Renal cortical epithelial cell (primary cell): ENCODE measurements around the gene RPL28. TPM values are rescaled to one million over a fixed set of nuclear protein-coding genes. Genes with fewer than 3 reads are reported as not detected.

Experiments
- DNase-seq: peaks from one replicate; pipeline ENCODE4 v3.0.0-alpha.2; 2011; ENCODE audit warnings: low read depth
- total RNA-seq: library from RNA; depleted of rRNA; stranded (reverse); fragments of >200 nt; gene quantifications from 2 replicates; pipeline ENCODE4 v1.2.3, GENCODE V29; 2014

The RPL28 gene
- total RNA-seq, 1 donor from 2014 or later: 303 TPM

DNA sequence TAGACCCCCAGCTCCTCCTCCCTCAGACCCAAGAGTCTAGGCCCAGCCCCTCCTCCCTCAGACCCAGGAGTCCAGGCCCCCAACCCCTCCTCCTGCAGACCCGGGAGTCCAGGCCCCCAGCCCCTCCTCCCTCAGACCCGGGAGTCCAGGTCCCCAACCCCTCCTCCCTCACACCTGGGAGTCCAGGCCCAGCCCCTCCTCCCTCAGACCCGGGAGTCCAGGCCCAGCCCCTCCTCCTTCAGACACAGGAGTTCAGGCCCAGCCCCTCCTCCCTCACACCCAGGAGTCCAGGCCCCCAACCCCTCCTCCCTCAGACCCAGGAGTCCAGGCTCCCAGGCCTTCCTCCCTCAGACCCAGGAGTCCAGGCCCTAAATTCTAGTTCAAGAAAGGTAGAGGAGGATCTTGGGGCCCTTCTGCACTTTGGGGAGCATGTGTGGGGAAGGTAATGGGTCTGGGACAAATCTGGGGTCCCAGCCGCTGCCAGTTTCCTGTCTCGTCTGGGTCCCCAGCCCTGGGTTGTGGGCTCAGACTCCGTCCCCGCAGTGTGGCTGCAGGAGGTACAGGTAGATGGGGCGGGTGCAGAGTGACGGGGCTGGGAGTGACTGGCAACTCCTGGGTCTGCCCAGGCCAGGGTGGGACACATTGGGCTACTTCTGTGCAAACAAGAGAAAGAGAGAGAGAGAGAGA, 12.3 kb upstream of the RPL28 start:
- DNase-seq: no peak

DNA sequence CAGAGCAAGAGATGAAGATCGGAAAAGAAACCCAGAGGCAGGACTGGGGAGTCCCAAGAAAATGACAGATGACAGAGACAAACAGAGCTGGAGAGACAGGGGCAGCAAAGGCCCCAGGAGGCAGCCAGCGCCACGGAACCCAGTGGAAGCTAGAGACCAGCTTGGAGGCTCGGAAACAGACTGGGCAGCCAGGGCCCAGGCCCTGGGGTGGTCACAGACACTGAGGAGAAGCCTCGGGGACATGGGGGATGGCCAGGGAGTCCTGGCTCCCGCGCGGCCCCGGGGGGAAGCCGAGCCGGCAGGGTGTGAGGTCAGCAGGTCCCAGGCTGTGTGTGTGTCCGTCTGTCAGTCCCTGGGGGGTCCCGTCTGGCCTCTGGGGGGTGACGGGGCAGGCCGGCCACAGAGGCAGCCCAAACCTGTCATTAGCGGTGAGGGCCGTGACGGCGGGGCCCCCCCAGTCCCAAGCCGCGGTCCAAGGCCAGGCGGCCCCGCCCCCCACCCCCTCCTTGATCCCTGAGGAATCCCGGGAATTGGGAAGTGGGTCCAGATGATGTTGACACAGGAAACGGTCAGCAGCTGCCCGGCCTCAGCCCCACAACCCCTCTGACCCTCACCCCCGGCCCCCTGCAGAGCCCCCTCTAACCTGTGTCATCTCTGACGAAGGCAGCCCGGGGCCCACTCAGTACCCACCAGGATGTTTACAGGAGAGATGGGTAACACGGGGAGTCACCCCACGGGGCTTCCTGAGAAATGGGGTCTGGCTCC, 11.6 kb upstream of the RPL28 start:
- no peak for DNase-seq

DNA sequence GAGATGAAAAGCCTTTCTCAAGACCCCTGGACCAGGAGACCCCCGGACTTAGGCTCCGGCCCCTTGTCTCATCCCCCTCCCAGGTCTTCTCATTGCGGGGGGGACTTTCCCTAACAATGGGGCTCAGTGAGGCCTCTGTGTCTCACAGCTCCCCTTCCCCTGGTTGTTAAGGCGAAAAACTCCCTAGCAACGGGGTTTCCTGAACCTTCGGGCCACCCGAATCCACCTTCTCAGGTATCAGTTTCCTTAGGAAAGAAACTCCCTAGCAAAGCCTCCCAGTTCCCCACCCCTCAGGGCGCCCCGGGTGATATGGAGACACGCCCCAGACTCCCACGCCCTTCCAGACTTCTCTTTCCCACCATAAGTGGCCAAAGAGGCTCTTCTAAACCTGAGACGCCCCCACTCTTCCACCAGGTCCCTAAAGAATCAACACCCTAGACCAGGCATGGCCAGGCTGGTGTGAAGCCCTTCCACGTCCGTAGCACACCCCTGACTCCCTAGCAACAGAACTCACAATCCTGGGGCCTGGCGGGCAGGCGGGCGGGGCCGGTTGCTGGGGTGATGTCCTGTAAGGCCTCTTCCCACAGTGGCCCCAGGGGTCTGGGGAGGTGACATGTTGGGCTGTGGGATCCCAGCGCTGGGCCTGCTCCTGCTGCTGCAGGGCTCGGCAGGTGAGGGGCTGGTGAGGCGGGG, 9.3 kb upstream of the RPL28 start, which contains the start of gene TMEM190:
TSS of gene TMEM190 (plus strand) at position 586 of the 693 bp plus-strand sequence. CDS start at position 614, 28 bp downstream.
- DNase-seq: no peak

DNA sequence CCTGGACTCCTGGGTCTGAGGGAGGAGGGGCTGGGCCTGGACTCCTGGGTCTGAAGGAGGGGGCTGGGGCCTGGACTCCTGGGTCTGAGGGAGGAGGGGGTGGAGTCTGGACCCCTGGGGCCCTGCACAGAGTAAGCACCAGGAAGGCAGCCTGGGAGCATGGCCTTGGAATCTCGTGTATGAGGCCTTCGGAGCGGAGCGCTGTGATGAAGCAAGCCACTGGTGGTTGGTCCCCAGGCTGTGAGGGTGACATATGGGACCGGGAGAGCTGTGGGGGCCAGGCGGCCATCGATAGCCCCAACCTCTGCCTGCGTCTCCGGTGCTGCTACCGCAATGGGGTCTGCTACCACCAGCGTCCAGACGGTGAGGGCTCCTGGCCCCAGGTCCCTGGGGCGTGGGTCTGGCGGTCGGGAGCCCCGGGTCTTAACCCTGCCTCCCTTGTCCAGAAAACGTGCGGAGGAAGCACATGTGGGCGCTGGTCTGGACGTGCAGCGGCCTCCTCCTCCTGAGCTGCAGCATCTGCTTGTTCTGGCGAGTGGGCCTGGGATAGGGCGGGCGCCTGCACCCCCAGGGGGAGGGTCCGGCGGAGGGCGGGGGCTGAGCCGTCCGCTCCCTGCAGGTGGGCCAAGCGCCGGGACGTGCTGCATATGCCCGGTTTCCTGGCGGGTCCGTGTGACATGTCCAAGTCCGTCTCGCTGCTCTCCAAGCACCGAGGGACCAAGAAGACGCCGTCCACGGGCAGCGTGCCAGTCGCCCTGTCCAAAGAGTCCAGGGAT, 8.2 kb upstream of the RPL28 start:
- no peak for DNase-seq

DNA sequence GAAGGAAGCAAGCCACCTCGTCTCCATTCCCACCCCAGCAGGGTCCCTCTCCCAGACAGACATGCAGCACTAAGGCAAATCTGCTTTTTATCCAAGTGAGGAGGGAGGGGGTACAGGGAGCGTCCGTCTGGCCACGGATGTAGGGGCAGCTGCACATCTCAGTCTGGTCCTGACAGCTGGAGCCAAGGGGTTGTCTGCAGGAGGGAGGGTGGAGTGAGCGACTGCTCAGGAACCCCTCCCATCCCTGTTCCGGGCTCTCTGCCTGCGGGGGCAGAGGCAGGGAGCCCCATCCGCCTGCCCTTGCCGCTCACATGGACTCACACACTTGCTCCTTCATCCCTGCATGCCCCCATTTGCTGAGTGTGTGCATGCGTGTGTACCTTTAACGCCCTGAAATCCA, 6.6 kb upstream of the RPL28 start:
- no peak for DNase-seq

DNA sequence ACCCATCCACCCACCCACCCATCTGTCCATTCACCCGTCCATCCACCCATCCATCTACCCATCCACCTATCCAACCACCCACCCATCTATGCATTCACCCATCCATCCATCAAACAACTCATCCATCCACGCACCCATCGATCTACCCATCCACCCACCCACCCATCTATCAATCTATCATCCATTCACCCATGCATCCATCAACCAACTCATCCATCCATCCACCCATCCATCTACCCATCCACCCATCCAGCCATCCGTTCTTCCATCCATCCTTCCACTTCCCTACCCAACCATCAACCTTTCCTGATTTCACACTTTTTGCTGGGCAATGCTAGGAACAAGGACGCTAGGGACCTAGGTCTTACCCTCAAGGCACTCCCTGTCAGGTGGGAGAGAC, 3.7 kb upstream of the RPL28 start:
- DNase-seq: no peak

DNA sequence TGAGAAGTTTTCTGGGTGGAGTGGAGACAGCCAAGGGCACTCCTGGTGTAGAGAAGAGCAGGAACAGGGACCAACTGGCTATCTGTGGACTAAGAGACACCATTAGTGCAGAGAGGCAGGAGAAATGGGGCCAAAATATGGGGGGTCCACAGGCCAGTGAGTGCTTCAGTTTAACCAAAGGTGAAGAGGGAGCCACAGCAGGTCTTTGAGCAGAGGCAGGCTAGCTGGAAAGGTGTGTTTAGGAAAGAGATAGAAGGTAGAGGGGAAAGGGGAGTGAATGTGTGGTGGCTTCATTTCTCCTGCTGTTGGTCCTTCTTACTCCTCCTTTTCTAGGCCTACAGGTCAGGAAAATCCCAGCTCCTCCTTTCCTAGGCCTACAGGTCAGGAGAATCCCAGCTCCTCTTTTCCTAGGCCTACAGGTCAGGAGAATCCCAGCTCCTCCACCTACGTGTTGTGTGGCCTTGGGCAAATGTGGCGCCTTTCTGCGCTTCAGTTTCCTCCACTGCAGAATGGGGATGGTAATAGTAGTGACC, 3.1 kb upstream of the RPL28 start:
- no peak for DNase-seq

DNA sequence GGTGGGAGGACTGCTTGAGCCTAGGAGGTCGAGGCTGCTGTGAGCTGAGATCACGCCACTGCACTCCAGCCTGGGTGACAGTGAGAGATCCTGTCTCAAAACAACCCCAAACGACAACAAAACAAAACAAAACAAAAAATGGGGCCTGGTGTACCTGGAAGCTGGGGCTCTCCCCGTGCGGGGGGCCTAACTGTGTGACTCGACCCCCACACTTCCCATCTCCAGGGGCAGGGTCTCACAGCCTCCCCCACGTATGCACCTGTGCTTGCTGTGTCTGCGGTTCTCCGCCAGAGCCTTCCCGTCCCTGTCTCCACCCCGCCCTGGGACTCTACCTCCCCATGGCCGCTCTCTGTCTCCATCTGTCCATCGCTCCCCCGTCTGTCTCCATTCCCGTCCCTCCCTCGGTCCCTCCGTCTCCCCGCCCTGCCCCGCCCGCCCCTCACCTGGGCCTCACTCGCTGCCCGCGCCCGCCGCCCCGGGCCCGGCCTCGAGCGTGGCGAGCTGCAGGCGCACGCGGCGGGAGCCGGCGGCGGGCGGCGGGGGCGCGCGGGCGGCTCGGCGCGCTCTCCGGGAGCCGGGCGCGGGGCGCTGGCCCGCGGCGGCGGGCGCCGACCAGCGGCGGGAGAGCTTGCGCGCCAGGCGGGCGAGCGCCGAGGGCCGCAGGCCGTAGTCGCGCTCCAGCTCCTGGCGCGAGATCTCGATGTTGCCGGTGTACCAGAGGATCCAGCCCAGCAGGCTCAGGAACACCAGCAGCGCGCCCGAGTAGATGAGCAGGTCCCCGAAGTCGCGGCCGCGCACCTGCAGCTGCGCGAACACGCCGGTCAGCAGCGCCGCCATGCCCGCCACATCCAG, 2.2 kb upstream of the RPL28 start:
- DNase-seq: no peak

DNA sequence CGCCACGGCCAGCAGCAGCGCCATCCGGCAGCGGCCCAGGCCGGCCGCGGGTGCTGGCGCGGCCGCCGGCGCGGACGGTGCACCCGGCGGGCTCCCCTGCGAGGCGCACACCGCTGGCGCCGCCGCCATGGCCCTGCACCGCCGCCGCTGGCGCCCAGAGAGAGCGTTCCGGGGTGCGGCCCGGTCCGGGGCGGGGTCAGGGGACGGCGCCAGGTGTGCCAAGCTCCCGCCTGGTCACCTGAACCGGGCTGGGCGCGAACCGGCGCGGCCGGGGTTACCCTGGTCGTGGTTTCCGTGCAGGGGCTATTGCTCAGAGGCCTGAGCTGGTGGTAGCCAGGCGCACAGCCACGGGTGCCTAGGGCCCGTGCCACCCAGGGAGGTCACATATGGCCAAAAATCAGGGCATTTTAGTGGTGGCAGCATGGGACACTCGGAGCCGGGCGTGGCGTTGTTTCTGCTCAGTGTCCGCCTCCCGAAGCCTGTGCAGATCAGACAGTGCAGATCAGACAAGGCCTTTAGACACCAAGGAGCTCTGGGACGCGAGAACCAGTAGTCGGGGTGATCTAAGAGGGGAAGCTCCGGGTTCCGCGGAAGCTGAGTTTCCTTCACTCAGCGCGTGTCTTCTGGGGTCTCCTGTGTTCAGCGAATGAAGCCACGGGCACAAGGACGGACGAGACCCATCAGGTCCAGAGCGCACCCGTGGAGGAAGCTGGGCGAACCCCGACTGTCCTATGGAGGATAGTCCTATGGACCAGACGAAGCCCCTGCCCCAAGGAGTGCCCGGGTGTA, 1.4 kb upstream of the RPL28 start, which contains the start of gene TMEM238:
TSS of gene TMEM238 (minus strand) at position 162 of the 789 bp plus-strand sequence. CDS start at position 129, 33 bp downstream.
- DNase-seq: no peak

DNA sequence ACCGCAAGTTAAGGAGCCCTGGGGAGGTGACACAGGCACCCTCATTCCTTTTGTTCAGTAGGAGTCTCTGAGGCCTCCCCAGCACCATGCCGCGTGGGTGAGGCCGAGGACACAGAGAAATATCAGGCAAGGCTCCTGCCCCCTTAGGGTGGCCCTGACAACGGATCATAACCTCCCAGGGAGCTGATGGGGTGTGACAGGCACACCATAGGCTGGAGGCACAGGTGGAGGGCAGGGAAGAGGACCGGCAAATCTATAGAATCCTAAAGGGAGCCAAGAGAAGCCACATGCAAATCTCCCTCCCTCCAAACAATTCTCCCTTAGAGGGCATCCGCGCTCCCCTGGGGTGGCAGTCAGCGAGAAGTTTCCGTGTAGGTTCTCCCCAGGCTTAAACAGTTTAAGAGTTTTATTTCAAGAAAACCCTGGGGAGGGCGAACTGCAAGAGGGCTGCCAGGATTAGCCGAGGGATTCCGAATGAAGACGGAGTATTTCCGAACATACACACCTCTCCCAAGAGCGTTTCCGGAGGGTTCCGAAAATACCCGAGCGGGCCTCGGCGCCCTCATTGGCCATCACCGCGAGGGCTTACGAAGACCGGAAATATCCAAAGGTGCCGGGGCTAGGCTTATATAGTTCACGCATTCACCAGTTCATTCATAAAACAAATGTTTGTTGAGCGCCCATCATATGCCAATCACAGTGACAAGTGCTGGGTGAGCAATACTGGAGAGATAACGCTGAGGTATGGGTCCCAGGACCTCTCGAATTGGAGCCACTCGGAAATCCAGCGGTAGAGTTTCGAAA, 610 bp upstream of the RPL28 start:
- peak; percentile 95 for DNase-seq

DNA sequence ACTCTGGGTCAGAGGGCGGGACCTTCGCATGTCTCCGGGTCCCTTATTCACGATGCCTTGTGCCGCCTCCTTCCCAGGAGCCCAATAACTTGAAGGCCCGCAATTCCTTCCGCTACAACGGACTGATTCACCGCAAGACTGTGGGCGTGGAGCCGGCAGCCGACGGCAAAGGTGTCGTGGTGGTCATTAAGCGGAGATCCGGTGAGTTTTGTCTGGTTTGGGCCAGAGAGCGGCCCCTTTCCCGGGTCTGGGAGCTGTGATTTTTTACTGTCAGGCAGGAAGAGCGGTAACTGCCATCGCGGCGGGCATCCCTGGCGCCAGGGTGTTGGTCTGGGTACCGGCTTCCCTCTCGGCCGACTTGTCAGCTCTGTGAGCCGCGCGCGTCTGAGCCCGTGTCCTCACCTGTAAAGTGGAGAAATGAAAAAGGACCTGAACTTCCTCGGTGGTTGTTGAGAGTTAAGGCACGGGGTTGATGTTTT, 800 bp downstream of the RPL28 start:
- no peak for DNase-seq

DNA sequence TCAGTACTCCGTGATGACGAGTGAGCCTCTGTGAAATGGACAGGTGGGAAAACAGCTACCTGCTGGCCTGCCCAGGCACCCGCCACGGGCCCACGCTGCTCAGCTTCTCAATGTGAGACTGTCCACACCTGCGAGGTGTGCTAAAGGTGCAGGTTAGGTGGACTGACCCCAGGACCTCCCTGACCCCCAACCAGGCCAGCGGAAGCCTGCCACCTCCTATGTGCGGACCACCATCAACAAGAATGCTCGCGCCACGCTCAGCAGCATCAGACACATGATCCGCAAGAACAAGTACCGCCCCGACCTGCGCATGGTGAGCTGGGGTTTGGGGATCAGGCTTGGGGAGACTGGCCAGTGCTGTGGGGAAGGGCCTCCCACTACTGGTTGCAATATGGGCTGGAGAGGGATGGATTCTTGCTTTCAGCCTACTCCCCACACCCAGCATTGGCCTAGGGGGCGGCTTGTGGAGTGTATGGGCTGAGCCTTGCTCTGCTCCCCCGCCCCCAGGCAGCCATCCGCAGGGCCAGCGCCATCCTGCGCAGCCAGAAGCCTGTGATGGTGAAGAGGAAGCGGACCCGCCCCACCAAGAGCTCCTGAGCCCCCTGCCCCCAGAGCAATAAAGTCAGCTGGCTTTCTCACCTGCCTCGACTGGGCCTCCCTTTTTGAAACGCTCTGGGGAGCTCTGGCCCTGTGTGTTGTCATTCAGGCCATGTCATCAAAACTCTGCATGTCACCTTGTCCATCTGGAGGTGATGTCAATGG, 2.2 kb downstream of the RPL28 start:
- no peak for DNase-seq

DNA sequence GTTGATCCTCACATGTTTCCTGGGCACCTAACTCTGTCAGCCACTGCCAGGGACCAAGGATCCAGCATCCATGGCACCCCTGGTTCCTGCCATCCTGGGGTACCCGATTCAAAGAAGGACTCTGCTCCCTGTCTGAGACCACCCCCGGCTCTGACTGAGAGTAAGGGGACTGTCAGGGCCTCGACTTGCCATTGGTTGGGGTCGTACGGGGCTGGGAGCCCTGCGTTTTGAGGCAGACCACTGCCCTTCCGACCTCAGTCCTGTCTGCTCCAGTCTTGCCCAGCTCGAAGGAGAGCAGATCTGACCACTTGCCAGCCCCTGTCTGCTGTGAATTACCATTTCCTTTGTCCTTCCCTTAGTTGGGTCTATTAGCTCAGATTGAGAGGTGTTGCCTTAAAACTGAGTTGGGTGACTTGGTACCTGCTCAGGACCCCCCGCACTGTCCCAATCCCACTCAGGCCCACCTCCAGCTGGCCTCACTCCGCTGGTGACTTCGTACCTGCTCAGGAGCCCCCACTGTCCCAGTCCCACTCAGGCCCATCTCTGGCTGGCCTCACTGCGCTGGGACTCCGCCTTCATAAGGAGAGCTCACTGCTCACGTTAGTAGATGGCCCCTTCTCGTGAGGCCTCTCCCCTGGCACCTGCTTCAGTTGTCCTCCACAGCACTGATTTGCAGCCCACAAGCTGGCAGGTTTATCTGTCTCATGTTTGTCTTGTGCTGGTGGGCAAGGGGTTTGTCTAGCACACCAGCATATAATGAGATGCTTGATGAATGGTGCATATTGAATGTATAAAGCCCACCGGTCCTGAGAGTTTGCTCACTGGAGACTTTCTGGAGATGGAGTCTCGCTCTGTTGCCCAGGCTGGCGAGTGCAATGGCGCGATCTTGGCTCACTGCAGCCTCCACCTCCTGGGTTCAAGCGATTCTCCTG, 3.9 kb downstream of the RPL28 start:
- no peak for DNase-seq

DNA sequence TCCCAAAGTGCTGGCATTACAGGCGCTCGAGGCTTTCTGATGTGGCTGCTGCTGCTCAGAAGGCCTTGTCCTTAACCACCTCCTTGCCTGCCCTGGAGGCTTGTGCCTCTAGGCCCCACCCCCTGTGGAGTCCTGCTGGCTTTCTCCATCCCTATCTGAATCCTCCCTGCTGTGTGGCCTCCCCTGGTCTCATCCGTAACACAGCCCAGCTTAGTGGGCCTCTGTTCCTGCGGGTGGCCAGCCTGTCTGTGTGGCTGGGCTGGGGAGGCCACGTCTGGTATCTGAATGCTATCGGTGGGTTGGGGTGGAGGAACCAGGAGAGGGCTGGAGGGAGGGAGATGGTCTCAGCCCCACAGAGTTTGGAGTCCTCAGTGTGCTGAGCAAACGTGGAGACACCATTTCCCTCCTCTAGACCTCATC, 4.7 kb downstream of the RPL28 start:
- no peak for DNase-seq

DNA sequence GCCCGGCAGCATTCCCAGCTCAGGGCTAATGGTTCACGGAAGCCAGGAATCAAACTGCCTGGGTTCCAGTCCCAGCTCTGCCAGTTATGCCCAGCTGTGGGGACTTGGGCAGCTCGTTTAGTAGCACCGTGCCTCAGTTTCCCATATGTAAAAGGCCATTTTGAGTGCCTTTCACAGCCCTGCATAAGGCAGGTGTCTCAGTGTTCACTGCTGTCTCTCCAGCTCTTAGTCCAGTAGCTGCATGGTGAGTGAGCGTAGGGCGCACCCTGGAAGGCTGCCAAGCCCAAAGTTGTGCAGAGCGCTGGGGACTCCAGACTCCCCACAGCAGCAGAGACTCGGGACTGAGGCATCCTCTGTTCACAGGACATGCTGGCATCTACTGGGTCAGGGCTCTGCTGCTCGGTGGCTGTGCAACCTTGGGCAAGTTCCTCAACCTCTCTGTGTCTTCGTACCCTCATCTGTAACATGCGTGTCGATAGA, 5.5 kb downstream of the RPL28 start:
- DNase-seq: no peak

DNA sequence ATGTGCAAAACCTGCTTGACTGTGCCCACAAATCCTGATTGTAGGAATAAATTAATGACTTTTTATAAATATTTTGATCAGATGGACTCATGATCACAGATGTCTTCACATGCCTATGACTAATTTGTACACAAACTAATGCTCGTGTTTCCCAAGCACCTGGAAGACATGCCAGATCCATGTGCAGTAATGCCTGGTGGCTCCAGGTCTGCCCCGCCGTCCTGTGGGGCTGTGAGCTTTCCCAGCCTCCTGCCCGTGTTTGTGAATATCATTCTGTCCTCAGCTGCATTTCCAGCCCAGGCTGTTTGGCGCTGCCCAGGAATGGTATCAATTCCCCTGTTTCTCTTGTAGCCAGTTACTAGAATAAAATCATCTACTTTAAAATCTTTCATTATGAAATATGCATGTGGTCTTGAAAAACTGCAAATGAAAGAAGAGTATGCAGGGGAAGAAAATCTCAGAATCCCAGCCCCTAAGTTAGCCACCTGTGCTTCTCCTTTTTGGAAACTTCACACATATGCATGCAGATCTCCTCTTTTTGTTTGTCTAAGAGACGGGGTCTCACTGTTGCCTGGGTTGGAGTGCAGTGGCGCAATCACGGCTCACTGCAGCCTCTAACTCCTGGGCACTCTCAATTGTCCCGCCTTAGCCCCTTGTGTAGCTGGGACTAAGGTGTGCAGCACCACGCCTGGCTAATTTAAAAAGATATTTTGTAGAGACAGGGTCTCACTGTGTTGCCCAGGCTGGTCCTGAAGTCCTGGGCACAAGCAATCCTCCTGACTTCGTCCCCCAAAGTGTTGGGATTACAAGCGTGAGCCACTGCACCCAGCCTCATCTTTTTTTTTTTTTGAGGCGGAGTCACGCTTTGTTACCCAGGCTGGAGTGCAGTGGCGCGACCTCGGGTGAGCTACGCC, 6.2 kb downstream of the RPL28 start:
- no peak for DNase-seq
